ENCODE results near the gene SCAANT1.

The SCAANT1 gene

GRCh38 chr3:63900459-63900858, 11.7 kb downstream of the SCAANT1 start:
- no peak for DNase-seq (ENCODE audit: low spot score)

- no peak for DNase-seq (ENCODE audit: low spot score)
Measured at GRCh38 chr3:63900010-63900409, 12.2 kb downstream of the SCAANT1 start.

DNA sequence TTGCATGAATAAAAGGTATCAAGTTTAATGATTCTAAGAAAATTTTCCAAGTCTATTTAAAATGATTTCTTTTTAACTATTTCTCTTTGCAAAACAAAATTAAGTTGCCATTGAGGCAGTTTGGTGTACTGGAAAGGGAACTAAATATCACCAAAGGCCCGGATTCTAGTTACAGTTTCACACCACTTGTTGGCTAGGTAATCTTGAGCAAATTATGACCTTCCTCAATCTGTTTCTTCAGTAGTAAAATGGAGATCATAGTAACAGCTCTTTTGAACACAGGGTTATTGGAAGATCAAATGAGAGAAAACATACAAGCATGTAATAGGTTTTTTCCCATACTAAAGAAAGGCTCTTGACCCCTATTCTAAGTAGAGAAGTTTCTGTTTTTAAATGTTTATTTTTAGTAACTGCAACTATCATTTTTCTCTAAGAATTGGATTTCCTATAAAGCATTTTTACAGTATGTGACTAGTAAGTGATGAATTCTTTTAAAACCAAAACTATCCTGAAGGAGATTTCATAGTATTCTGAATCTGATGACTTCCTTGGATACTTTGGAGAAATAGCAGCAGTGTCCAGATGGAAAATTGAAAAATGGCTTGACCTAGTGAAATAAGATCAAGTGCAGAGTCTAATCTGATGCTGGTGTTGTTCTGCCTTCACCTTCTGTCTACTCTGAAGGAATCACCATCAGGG, 15.7 kb downstream of the SCAANT1 start:
- DNase-seq (ENCODE audit: low spot score): no peak

- DNase-seq (ENCODE audit: low spot score): no peak
Measured at GRCh38 chr3:63895422-63896189, 16.6 kb downstream of the SCAANT1 start.

DNA sequence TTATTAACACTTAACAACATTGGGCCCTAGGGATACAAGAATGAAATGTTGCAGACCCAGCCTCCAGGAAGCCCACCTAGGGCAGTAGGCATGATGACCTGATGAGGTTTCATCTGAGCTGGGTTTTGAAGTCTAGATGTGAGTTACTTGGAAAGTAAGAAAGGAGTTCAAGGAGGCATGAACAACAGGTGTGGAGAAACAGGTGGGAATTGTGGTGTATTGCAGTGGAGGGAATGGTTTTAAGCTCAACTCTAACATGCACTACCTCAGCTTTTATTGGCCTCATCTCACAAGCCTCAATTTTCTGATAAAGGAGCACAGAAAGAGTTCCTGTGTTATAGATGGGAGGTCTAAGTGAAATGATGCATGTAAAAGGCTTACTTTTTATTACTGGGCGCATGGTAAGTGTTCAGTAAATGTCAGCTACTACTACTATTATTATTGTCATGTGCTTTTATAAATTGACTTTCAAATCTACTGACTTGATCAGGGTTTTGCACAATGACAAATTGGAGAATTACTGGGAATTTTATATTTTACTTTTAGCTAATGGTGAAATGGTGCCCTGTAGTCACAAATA, 19.3 kb downstream of the SCAANT1 start:
- no peak for DNase-seq (ENCODE audit: low spot score)

GRCh38 chr3:63891518-63891917, 20.7 kb downstream of the SCAANT1 start:
- no peak for DNase-seq (ENCODE audit: low spot score)

DNA sequence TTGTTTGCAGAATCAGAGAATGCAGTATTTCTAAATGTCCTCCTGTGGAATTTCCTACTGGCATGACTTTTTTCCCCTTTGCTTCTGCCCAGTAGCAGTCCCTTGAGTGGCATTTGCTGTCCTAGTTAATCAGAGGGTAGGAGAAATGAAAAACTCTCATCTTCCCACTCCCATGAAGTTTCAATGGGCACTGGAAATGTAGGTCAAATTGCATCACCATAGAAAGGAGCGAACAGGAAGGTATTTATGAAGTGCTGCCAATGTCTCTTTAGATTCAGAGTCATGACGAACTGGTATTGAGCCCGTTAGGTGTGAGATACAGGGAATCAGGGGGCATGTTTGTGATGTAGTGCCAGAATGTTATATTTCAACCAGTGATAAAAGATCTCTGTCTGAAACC, 25.3 kb downstream of the SCAANT1 start:
- DNase-seq (ENCODE audit: low spot score): no peak

GRCh38 chr3:63880653-63881052, 31.5 kb downstream of the SCAANT1 start:
- DNase-seq (ENCODE audit: low spot score): no peak

DNA sequence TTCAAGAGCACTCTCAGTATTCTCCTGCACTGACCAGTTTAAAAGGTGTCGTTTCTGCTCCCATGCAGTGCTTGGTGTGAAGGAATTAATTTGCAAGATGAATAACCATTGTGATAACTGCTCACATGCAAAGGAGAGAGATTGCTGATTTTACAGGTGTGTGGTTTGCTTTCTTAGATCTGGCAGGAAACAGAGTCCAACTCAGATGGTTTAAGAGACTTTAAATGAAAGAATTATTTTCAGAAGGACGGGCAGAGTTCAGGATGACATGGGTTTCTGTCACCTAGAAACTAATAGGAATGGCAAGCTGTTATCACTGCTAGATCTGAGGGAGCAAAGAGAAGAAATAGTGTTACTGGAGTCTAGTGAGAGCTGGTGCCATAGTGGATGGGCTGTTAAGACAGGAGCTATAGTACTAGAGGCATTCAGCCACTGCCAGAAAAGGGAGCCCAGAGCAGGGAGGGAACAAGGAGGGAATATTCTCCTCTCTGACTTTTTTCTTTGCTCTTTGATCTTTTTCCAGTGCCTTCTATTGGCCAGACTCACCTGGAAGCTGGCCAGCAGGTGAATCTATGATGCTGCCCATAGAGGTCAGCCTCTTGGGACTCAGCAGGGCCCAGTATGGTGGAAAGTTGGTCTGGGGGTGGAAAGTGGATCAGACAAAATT, 33.7 kb downstream of the SCAANT1 start:
- no peak for DNase-seq (ENCODE audit: low spot score)

- no peak for DNase-seq (ENCODE audit: low spot score)
Measured at GRCh38 chr3:63877737-63878393, 34.3 kb downstream of the SCAANT1 start.

GRCh38 chr3:63876260-63876659, 35.9 kb downstream of the SCAANT1 start:
- DNase-seq (ENCODE audit: low spot score): no peak

- DNase-seq (ENCODE audit: low spot score): no peak
Measured at GRCh38 chr3:63875510-63875909, 36.7 kb downstream of the SCAANT1 start.

GRCh38 chr3:63874769-63875168, 37.4 kb downstream of the SCAANT1 start:
- no peak for DNase-seq (ENCODE audit: low spot score)

GRCh38 chr3:63872135-63872924, 39.9 kb downstream of the SCAANT1 start:
- no peak for DNase-seq (ENCODE audit: low spot score)

GRCh38 chr3:63870615-63871005, 41.6 kb downstream of the SCAANT1 start:
- DNase-seq (ENCODE audit: low spot score): no peak

DNA sequence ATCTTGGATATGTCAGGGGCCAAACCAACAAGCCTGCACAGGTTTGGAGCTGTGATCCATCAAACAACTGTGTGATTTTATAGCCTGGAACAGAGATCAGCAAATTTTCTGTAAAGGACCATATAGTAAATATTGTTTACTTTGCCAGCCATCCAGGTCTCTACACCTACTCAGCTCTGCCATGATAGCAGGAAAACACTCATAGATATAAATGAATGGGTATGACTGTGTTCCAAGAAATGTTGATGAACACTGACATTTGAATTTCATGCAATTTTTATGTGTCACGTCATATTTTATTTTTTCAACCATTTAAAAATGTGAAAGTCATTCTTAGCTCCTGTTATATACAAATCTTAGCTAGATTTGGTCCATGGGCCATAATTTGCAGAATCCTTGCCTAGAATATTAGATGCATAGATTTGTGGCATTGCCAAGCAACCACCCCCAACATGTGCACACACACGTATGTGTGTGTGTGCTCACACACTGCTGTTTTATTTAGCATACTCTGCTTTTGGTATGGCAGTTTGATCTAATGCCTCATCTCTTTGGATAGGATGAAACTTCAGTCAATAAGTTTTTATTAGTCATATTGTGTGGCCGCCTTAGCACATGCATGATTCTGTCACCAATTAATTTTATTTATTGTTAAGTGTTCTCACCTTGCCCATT, 42.1 kb downstream of the SCAANT1 start:
- no peak for DNase-seq (ENCODE audit: low spot score)

DNA sequence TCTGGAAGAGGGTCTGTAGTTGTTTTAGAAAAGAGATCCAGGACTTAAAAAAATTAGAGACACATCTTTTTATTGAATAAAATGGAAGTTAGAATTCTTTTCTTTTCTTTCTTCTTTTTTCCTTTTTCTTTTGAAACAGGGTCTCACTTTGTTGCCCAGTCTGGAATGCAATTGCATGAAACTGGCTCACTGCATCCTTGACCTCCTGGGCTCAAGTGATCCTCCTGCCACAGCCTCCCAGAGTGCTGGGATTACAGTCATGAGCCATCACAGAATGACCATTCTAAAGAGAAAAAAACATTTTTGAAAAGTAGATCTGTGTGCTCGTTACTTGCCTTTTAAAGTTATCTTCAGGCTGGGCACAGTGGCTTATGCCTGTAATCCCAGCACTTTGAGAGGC, 45.0 kb downstream of the SCAANT1 start:
- DNase-seq (ENCODE audit: low spot score): no peak

- DNase-seq (ENCODE audit: low spot score): no peak
Measured at GRCh38 chr3:63864965-63865327, 47.2 kb downstream of the SCAANT1 start.

DNA sequence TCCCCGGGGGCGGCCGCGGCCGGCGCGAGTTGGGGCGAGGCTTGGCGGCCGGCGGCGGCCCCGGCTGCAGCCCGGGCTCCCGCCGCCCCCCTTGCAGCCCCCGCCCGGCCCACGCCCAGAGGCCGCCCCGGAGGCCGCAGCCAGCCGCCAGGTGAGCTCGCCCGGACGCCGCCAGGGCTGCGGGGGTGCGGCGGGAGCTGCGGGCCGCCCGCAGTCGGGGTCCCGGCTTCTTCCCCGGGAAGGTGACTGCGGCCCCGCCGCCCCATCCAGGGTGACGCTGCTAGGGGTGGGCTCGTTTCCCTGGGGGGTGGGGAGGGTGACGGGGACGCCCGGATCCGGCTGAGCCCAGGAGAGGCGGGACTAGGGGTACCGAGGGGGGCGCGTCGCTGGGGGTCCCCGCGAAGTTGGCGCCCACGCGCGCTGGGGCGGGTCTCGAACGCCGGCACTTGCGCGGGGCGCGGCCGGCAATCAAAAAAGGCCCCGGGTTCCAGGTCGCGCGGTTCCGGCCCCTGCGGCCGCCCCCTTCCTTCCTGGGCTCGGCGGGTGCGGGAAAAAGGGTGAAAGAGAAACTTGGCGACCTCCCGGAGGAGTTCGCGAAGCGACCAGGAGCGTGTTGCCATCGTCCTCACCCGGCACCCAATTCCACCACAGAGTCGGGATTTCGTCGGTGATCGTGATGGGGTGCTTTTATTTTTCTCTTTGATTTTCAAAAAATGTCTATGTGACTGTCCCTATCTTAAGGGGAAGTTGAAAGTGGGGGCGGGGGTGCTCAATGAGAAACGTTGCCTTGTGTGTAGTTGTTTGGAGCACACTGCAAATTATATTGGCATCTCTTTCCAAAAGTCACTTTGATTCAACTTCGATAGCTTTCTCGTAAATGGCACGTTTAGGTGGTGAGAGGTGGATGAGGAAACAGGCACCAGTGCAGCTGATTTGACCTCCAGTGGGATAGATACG, 47.9 kb downstream of the SCAANT1 start:
- no peak for DNase-seq (ENCODE audit: low spot score)
